MG63 (cell line): Measurements from ENCODE around the gene ARHGAP19. TPM values are rescaled to one million over a fixed set of nuclear protein-coding genes. Genes with fewer than 3 reads are reported as not detected.

Experiments
- DNase-seq: peaks from one replicate; pipeline ENCODE4 v3.0.0-alpha.2; 2020
- H3K27me3 ChIP-seq: fragments of 250-450 bp; sonication (Bioruptor Pico); 2 replicates; pipeline ENCODE4 v1.5.1; 2020; ENCODE audit warnings: mild to moderate bottlenecking, moderate library complexity
- H3K36me3 ChIP-seq: fragments of 250-450 bp; sonication (Bioruptor Pico); 2 replicates; pipeline ENCODE4 v1.5.1; 2020; ENCODE audit warnings: mild to moderate bottlenecking, moderate library complexity
- H3K4me3 ChIP-seq: fragments of 250-450 bp; sonication (Bioruptor Pico); 2 replicates; pipeline ENCODE4 v1.5.1; 2020; ENCODE audit warnings: mild to moderate bottlenecking, moderate library complexity
- H3K9me3 ChIP-seq: fragments of 250-450 bp; sonication (Bioruptor Pico); 2 replicates; pipeline ENCODE4 v1.5.1; 2020; ENCODE audit warnings: mild to moderate bottlenecking, moderate library complexity
- total RNA-seq: library from RNA; depleted of rRNA; stranded (reverse); fragments of >200 nt; shearing (Covaris generic); gene quantifications from 2 replicates; pipeline ENCODE4 v1.2.3, GENCODE V29; 2014; ENCODE audit warnings: low replicate concordance

The ARHGAP19 gene
- total RNA-seq, 1 experiment from 2014 or later = 3.2 TPM

DNA sequence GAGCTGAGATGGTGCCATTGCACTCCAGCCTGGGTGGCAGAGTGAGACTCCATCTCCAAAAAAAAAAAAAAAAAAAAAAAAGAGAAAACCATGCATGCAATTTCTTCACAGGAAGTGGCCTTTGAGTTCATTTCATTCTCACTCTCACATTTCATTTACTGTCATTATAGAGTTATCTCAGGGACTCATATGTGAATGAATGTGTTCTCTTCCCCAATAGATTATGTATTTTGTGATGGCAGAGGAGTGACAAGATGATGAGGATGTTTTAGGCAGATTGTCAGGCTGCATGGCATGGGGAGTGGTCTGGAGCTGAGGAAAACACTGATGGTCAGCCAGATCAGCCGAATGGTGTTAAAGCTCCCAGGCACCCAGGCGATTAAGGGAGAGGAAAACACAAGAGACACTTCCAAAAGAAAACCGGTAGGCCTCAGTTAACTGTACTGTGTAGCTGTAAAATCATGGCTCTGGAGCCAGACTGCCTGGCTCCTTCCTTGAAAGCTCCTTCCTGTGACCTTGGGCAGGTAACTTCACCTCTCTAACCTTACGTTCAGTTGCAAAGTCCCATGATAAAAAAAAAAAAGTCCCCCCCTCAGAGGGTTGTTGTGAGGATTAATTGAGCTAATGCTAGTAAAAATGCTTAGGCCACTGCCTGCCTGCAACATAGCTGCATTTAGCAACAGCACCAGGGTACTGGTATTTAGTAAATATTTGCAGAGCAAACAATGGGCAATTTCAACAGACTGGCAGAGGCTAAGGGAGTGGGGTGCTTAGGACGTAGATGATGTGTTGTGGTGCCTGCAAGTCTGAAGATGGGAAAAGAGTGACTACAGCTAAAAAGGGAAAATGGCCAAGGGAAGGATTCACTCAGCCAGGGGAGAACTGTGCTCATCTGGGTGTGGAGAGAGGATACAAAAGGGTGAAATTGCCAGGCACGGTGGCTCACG lies 35.2 kb upstream of the ARHGAP19 start:
- Histone ChIP-seq H3K9me3 (no peaks in the 10 kb centered on the region), H3K4me3 (no peak overlapping the region), H3K36me3 (peaks cover 6% of the 10 kb centered on the region), H3K27me3 (no peaks in the 10 kb centered on the region)
- no peak for DNase-seq

DNA sequence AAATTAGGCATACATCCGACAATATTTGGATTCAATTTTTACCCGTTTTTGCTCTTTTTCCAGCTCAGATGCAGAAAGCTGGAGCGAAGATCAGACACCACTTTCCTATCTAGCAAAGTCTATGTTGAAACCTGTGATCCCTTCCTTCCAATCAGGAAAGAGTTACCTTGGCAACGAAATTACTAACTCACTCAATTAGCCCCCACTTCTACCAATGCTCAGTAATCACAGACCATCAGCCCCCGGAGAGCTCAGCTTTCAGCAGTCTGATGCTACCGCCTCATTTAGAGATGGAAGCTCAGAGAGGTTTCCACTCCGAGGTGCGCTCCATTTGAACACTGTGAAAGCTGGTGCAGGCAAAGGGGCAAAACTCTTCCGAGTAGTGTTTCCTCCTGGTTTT lies 33.3 kb upstream of the ARHGAP19 start:
- DNase-seq = no peak
- Histone ChIP-seq H3K36me3 (no peaks in the 10 kb centered on the region), H3K9me3 (no peaks in the 10 kb centered on the region), H3K4me3 (no peak overlapping the region), H3K27me3 (no peaks in the 10 kb centered on the region)

DNA sequence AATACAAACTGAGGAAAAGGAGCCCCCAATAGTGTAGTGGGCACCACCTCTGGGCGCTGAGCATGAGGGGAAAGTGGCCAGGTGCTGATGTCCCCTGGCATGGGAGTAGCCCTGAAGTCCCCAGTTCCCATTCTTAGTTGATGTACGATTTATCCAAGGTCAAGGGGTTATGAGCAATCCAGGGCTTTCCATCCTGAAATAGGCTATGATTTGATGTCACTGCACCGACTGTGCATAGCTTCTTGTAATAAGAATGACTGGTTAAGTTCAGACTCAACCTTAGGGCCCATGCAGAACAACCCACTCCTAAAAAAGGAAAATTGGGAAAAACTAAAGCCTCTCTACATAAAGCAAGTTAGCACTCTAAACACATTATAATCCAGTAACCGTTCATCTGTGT lies 31.1 kb upstream of the ARHGAP19 start:
- no peak for DNase-seq
- Histone ChIP-seq H3K4me3 (no peak overlapping the region), H3K36me3 (no peaks in the 10 kb centered on the region), H3K27me3 (no peaks in the 10 kb centered on the region), H3K9me3 (no peaks in the 10 kb centered on the region)

DNA sequence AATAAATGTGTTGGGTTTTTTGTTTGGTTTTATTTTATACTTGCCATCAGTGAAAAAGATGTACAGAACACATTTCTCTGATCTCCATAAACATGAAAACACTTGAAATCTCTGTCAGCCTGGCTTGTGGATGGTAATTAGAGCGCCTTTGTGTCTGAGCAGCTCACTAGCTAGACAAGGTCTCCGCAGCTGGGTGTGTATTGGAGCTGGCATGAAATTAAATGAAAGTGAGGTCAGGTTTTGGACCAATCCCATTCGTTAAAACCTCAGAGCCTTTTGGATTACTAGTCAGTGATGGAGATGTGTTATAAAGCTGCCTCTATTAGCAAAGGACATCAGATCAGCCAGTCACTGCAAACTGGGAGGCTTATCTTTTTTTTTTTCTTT lies 29.4 kb upstream of the ARHGAP19 start:
- no peaks in the 10 kb centered on the region for H3K9me3 ChIP-seq
- DNase-seq = no peak
- no peak overlapping the region for H3K4me3 ChIP-seq
- no peaks in the 10 kb centered on the region for H3K27me3 ChIP-seq
- H3K36me3 ChIP-seq = no peaks in the 10 kb centered on the region

DNA sequence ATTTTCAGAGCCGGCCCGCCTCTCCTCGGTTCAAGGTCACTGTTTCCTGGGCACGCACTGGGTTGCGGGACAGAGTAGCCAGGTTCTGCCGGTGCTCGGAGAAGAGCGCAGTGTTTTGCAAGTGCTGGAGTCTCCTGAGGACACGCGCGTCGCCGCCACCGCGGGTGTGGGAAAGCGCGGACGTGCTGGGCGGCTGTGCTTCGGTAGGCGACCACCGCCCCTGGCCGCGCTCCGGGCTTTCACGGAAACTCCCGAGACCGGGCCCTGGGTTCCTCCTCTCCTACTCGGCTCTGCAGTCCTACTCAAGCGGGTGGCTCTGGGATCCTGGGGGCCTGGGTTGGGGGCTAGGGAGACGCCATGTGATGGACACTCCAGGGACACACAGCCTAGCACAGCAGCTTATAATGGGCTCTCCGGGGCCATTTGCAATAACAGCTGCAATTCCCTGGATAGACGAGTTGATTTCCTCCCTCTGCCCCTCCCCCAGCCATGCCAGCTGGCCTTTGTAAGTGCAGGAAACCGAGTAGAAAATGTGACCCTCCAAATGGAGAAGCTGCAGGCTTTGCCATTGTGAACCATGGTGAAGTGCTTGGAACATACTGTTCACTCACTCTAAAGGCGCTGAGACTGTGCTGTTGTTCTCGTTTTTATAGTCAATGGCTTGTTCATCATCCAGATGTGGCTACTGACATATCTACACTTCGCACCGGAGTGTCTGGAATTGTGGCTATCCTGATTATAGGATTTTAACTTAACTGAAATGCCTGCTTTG lies 28.8 kb upstream of the ARHGAP19 start:
- Histone ChIP-seq H3K4me3 (no peak overlapping the region), H3K36me3 (no peaks in the 10 kb centered on the region)
- DNase-seq = no peak

DNA sequence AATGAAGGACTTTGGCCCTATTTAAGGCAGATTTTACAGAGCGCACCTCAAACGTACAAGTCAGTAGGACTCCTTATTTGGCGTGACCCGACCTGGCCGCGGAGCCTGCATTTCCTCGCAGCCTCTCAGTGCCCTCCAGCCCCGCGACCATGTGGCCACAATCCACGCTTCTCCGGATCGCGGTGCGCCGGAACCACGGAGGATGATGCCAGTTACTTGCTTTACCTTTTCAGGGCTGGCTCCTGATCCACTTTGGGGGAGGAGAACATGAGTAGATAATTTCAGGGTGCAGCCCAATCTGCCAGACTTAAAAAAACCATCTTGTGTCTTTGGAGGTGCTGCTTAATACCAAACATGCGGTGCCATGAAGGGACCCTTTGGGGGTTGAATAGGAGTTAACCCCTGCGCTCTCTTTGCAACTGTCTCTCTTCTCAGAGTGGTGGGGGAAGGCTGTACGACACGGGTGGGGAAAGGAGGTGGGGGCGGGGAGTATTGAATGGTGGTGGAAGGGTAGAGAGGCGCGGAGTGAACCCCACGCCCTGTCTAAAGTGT lies 28.1 kb upstream of the ARHGAP19 start:
- H3K9me3 ChIP-seq = no peaks in the 10 kb centered on the region
- H3K27me3 ChIP-seq = no peaks in the 10 kb centered on the region
- no peaks in the 10 kb centered on the region for H3K36me3 ChIP-seq
- DNase-seq = no peak
- H3K4me3 ChIP-seq = peak overlapping the region; percentile 43

More for the DNA sequence above, 28.8 kb upstream of the ARHGAP19 start:
- Histone ChIP-seq H3K9me3 (no peaks in the 10 kb centered on the region), H3K27me3 (no peaks in the 10 kb centered on the region)

DNA sequence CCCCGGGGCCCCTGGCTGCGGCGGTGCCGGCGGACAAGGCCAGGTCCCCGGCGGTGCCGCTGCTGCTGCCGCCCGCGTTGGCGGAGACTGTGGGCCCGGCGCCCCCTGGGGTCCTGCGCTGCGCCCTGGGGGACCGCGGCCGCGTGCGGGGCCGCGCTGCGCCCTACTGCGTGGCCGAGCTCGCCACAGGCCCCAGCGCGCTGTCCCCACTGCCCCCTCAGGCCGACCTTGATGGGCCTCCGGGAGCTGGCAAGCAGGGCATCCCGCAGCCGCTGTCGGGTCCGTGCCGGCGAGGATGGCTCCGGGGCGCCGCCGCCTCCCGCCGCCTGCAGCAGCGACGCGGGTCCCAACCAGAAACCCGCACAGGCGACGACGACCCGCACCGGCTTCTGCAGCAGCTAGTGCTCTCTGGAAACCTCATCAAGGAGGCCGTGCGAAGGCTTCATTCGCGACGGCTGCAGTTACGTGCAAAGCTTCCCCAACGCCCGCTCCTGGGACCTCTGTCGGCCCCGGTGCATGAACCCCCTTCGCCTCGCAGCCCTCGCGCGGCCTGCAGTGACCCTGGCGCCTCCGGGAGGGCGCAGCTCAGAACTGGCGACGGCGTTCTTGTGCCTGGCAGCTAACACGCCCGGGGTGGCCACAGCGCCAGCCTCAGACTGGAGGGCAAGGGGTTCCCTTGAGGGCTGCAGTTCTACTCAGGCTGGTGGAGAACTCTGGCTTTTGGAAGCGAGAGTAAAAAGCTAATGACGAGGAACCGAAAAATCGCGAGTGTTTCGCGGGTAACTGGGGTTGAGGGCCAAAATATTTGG lies 27.4 kb upstream of the ARHGAP19 start:
- H3K27me3 ChIP-seq = no peaks in the 10 kb centered on the region
- DNase-seq = peak; percentile 49
- H3K9me3 ChIP-seq = no peaks in the 10 kb centered on the region
- H3K4me3 ChIP-seq = peak overlapping the region; percentile 88
- H3K36me3 ChIP-seq = no peaks in the 10 kb centered on the region

DNA sequence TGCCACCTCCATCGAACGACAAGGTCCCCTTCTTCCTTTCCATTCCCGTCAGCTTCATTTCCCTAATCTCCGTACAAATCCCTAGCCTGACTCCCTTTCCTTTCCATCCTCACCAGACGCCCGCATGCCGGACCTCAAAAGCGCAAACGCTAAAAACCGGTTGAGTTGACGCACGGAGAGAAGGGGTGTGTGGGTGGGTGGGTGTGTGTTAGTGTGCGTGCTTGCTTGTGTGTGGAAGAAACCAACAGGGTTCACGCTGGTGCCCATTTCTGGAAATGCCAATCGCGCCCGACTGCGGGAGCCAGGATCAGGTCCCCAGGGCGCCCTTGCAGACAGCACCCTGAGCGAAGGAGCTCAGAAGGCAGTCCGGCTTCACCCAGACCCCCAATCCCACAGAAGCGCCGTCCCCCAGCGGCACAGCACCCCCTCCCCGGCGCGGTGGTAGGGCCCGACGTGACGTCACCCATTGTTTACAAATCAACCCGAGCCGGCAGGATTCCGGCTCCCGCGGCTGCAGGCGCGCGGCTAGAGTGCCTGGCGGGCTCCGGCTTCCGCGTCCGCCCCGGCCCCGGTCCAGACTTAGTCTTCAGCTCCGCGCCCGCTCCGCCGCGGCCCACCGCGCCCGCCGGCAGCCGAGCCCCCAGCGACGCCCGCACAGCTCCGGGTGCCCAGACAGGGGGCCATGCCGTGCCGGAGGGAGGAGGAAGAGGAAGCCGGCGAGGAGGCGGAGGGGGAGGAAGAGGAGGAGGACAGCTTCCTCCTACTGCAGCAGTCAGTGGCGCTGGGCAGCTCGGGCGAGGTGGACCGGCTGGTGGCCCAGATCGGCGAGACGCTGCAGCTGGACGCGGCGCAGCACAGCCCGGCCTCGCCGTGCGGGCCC lies 26.6 kb upstream of the ARHGAP19 start, which contains the start of gene FRAT1:
FRAT1 (plus strand) TSS at position 500 of the 880 bp plus-strand sequence; CDS start at position 683, 183 bp downstream.
- Histone ChIP-seq H3K36me3 (no peaks in the 10 kb centered on the region), H3K27me3 (no peaks in the 10 kb centered on the region), H3K4me3 (peak within 1 kb of the TSS; percentile 88), H3K9me3 (no peaks in the 10 kb centered on the region)
- DNase-seq = peak; percentile 90

DNA sequence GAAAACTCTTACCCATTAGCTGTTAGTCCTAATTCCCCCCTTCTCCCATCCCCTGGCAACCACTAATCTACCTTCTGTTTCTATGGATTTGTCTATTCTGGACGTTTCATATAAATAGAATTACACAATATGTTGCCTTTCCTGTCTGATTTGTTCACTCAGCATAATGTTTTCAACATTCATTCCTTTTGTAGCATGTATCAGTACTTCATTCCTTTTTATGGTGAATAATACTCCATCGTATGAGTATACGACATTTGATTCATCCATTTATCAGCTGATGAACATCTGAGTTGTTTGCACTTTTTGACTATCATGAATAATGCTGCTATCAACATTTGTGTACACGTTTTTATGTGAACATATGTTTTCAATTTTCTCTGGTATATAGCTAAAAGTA lies 22.2 kb upstream of the ARHGAP19 start:
- DNase-seq = no peak
- no peaks in the 10 kb centered on the region for H3K27me3 ChIP-seq
- no peak overlapping the region for H3K4me3 ChIP-seq
- no peaks in the 10 kb centered on the region for H3K36me3 ChIP-seq
- H3K9me3 ChIP-seq = no peaks in the 10 kb centered on the region

DNA sequence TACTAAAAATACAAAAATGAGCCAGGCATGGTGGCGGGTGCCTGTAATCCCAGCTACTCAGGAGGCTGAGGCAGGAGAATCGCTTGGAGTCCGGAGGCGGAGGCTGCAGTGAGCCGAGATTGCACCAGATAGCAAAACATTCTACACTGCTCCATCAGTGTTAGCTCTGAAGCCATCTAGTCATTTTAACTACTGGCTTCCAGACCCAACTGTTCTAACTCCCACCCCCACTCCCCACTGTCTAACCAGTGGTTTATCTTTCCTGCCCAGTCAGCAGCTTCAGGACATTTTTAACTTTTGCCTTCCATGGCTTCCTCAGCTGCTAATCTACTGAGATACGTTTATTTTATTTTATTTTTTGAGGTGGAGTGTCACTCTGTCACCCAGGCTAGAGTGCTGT lies 20.5 kb upstream of the ARHGAP19 start:
- DNase-seq = no peak
- no peaks in the 10 kb centered on the region for H3K36me3 ChIP-seq
- no peaks in the 10 kb centered on the region for H3K9me3 ChIP-seq
- H3K27me3 ChIP-seq = no peaks in the 10 kb centered on the region
- no peak overlapping the region for H3K4me3 ChIP-seq

DNA sequence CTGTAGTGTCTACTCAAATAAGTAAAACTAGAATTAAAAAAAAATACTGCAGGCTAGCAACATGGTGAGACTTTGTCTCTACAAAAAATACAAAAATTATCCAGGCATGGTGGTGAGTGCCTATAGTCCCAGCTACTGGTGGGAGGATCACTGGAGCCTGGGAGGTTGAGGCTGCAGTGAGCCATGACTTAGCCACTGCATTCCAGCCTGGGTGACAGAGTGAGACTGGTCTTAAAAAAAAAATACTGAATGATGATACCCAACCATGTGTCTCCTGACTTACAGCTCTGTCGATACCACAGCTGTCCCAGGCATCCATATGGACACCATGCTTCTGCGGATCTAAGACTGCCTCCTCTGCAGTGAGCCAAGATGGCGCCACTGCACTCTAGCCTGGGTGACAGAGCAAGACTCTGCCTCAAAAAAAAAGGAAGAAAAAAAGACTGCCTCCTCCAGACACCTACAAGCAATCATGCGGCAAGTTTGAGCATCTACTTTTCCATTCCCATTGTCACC lies 18.7 kb upstream of the ARHGAP19 start:
- no peak for DNase-seq
- H3K4me3 ChIP-seq = no peak overlapping the region
- no peaks in the 10 kb centered on the region for H3K27me3 ChIP-seq
- H3K36me3 ChIP-seq = no peaks in the 10 kb centered on the region
- no peaks in the 10 kb centered on the region for H3K9me3 ChIP-seq

DNA sequence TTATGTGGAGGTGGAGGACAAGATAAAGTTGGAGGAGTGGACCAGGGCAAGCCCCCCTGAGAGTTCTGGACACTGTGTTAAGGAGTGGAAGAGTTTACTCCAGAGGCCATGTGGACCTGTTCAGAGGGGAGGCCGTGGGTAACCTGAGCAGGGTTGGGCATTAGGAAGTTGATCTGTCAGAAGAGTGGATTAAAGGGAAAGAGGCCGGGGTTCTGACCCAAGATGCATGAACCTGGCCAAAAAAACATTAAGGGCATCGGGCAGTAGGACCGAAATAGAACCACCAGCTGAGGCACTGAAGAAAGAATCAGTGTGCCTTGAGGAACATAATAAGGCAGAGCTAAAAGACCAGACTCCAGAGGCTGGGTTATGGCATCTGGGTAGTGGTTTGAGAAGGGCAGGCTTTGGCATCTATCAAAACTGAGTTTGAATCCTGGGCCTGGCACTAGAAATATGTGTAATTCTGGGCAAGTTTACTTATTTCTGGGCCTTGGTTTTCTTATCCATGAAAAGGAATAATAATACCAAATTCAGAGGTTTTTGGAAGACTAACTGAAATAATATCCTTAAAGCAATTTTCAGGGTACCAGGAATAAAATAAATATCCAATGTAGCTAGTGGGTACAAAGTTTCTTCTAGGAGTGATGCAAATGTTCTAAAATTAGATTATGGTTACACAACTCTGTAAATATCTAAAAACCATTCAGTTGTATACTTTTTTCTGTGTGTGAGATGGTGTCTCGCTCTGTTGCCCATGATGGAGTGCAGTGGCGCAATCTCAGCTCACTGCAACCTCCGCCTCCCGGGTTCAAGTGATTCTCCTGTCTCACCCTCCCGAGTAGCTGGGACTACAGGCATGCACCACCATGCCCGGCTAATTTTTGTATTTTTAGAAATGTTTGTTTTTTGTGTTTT lies 15.7 kb upstream of the ARHGAP19 start:
- no peaks in the 10 kb centered on the region for H3K27me3 ChIP-seq
- H3K9me3 ChIP-seq = no peaks in the 10 kb centered on the region
- no peak for DNase-seq
- no peak overlapping the region for H3K4me3 ChIP-seq
- H3K36me3 ChIP-seq = no peaks in the 10 kb centered on the region

DNA sequence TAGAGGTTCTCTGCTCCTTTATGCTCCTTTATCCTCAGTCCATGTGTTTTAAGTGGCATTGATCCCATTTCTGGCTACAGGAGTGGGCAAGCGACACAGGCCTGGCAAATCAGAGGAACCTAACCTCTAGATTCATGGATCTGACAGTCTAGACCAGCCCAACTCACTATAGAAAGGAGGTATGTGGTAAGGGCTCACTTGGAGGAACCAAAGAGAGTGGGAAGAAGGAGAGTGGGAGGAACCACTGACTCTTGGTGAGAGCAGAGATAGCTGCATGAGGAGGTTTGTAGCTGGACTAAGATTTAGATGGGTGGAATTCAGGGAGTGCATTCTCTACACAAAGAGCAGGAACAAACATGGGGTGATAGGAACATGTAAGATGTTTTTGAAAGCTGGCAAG lies 15.0 kb upstream of the ARHGAP19 start:
- Histone ChIP-seq H3K9me3 (no peaks in the 10 kb centered on the region), H3K27me3 (no peaks in the 10 kb centered on the region), H3K36me3 (no peaks in the 10 kb centered on the region), H3K4me3 (no peak overlapping the region)
- no peak for DNase-seq

DNA sequence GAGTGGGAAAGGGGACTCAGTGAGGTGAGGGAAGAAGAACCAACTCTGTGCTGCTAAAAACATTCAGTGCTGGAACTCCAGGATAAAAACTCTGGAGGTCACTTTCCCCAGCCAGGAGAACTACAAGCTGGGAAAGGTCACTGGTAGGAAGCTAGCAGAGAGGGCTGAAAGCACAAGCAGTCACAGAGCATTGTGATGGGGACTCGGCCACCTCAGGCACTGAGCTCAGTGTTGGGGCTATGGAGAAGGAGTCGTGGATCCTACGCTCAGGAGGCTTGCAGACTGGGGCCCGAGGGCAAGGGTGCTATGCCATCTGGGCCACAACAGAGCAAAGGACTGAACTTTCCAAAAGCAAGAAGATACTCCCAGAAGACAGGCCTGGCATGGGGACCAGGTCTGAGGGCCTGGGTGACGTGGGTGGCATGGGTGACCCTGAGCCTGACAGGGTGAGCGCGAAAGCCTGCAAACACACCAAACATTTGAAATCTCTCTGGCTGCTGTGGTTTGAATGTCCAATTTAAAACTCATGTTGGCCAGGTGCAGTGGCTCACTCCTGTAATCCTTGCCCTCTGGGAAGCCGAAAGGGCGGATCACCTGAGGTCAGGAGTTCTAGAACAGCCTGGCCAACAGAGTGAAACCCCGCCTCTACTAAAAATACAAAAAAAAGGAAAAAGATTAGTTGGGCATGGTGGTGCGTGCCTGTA lies 9.8 kb upstream of the ARHGAP19 start:
- Histone ChIP-seq H3K36me3 (no peaks in the 10 kb centered on the region), H3K9me3 (no peaks in the 10 kb centered on the region), H3K27me3 (no peaks in the 10 kb centered on the region), H3K4me3 (no peak overlapping the region)
- DNase-seq = no peak
